ENCODE measurements around the gene TBC1D22A.

Gene TBC1D22A

GRCh38 chr22:47067911-47068625 lies 305.6 kb downstream of the TBC1D22A start:
- no peak for FAIRE-seq

DNA sequence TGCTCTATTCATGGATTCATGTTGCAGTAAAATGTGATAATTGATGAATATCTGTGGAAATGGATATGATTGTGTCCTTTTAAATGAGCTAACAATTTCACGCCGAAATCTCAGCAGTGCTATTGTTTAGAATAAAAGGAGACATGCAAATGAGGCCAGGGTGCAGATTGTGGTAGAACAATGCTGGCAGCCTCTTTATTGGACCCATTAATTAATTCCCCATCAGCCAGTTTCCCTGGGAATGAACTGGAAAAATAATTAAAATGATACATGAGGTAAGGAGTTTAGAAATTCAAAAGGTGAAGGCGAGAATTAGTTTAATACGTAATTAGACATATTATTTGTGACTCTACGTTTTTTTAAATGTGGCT lies 306.2 kb downstream of the TBC1D22A start:
- no peak for FAIRE-seq

GRCh38 chr22:47069270-47069669 lies 306.8 kb downstream of the TBC1D22A start:
- FAIRE-seq, result no peak

DNA sequence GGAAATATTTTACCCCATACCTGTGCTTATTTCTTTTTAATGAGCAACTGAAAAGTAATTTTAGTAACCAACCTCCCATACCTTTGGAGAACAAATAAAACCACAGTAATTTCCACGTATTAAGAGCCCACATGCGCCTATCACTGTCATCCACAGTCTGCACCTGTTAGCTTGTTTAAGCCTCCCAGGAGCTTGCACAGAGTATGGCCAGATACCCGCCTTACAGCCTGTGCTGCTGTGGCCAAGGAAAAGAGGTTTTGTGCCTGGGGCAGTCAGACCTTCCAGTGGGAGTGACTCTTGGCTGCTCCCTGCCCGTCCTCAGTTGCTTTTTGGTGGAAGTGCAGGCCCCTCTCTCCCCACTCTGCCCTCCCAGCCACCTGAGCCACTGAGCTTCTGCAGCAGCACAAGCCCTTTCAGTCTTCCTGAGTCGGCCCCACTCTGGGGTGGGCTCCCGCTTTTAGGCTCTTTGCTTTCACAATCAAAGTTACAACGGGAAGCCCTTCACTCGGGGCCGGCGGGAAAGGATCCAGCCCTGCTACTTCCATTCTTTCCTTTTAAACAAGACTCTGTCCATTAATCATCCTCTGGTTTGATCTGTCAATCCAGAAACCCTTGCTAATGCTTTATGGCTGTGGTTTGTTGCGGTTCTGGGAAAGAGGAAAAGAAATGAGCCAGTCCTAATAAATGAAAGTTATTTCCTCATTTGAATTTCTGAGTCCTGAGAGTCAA lies 308.8 kb downstream of the TBC1D22A start:
- no peak for FAIRE-seq

DNA sequence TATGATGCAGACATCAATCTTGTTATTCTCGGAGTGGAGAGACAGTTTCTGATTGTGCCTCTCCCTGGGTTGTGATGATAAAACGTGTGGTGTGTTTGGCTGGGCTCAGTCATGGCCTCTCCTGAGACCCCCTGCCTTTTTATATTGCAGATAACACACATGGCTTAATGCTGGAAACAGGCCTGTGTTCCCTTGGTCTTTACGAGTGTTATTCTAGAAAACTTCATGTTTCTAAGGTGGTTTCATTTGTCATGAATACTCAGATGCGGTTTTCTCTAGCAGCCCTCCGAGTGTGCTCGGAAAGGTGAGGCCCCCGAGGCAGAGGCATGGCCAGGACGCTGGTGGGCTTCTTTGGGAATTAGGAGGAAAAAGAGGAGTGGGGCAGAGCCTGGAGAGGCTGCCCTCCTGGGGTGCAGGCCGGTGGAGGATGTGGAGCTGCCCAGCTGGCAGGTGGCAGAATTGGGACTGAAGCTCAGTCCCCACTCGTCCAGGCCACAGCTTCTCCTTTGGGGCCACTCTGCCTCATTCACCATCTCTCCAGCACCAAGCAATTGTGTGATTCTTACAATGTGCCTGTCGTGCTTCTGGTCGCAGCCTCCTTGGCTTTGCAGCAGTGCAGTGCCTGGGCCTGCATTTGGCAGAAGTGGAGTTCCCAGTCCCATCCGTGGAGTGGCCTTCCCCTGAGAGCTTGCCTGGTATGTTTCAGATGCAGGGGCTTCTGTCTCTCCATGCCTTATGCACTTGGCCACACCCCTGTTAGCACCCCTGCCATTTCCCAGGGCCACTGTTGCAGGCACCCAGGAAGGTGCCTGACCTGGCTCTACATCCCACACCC lies 309.6 kb downstream of the TBC1D22A start:
- FAIRE-seq, result no peak

GRCh38 chr22:47072642-47072967 lies 310.2 kb downstream of the TBC1D22A start:
- FAIRE-seq, result no peak

DNA sequence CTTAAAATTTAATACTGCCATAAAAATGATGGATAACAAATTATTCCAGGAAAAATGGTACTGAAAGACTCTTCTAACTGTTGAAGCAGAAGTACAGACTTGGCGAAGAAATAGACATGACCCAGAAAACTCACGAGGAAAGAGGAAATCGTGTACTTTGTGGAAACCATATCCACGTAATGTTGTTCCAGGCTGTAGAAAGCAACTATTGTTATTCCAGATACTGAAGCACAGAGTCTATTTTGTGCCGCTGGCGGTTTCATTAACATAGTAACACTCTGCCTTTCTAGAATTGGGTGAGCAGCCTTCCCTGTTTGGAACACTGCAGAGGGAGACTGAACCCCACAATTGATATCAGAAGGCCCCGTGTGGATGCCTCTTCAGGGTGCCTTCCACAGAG lies 310.6 kb downstream of the TBC1D22A start:
- no peak for FAIRE-seq

DNA sequence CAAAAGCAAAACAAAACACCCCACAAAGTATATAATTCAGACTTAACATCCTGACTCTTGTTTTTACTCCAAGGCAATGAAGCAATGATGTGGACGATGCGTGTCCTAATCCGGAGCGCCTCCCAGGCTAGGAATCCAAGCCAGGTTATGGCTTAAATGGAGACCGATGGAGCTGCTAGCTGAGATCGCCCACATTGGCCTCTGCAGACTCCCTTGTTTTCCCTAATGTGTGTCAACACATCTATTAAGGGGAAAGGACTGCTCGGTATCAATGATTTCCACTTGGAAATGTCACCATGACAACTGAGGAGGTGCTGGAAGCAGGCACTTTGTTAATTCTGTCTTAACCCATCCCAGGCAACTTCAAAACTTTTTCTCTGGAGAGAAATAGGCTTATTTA lies 311.7 kb downstream of the TBC1D22A start:
- no peak for FAIRE-seq

GRCh38 chr22:47075568-47075967 lies 313.1 kb downstream of the TBC1D22A start:
- FAIRE-seq, result no peak

DNA sequence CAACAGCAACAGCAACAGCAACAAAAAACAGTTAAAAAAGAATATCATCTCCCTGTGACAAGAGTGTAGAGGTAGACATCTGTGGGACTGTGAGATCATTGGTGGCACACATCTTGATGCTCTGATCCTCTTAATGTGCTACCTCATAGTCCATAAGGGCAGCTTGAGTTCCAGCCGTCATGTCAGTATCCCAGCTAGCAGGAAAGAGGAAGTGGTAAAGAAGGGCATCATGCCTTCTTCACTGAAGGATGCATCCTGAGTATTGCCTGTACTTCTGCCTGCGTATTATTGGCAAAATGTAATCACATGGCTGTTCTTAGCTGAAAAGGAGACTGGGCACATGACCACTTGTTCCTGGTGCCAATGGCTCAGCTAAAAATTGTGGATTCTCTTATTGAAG lies 314.3 kb downstream of the TBC1D22A start:
- no peak for FAIRE-seq

DNA sequence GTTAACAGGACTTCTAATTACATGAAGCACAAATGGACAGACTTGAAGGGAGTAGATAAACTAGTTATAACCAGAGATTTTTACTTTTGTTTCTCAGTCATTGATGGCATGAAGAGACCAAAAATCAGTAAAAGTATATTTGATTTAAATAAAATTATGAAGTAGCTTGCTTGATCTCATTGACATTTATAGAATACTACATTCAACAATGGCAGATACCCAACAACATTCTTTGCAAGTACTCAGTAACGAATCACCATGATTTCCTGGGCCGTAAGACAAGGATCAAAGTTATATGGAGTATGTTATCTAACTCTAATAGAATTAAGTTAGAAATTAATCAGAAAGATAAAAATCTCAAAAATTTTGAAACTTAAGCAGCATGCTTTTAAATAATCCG lies 317.6 kb downstream of the TBC1D22A start:
- FAIRE-seq, result no peak

DNA sequence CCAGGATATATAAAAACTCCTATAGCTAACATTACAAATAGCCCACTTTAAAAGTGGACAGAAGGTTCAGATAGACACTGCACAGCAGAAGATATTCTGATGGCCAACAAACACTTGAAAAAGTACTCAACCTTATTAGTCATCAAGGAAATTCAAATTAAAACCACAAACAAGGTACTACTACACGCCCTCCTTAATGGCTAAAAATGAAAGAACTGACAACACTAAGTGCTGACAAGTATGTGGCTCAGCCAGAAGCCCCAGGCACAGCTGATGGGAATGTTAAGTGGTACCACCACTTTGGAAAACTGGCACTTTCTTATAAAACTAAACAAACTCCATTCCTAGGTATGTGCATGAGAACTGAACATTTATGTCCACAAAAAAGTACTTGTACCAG lies 320.1 kb downstream of the TBC1D22A start:
- no peak for FAIRE-seq

- no peak for FAIRE-seq
These were observed 321.0 kb downstream of the TBC1D22A start for GRCh38 chr22:47083379-47083986.

- no peak for FAIRE-seq
These were observed 321.8 kb downstream of the TBC1D22A start for GRCh38 chr22:47084226-47084625.

DNA sequence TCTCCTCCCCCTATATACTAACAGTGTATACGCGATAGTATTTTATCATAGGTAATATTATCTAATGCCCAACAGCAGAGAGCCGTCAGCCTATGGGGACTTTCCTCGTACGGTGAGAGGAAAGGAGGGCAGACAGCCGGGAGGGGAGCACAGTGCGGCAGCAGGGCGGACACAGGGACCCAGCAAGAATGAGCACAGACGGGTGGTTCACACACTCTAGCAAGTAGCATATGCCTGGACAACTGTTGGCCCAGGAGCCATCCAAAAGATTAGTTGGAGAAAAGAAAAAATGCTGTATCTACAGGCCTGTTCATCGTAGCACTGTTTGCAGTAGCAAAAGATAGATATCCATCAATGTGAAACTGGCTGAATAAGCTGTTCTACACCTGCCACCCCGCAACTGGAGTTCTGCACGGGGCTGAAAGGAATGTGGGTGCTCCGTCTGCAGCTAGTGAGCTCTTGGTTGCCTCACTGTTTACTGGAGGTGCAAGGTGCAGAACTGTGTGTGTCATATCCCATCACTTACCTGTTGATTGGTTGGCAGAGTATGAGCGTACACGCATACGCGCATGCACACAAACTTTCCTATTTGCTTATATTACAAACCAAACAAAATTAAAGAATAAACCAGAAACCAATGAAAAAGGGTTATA lies 324.3 kb downstream of the TBC1D22A start:
- FAIRE-seq, result no peak

DNA sequence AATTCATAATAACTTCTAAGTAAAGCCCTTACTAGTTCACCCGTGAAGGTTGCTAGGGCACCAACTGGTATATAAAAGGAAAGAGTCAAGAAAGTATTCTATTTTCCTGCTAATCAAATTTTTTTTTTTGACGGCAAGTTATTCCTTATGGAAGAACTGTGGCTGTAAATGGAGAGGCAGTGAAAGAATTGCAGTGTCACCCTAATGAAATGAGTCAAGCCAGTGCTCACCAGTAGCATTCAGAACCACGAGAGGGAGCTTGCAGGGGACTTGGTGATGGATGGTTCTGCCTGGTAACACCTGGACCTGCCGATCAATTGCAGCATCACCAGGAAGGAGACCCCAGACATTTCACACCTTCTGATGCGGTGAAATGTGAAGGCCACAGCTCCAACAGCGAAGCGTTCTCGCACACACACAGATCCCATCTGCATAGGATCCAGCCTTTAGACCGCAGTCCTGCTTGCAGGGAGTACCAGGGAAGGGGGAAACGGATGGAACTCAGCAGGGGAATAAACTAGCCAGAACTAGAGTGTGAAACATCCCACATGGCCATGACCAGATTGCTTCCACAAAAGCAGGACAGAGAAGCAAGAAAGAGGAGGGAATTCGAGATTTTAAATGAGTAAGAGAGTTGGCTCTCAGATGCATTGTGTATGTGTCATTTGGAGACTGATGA lies 326.2 kb downstream of the TBC1D22A start:
- FAIRE-seq, result no peak

GRCh38 chr22:47089374-47089773 lies 326.9 kb downstream of the TBC1D22A start:
- FAIRE-seq, result no peak

- FAIRE-seq, result no peak
These were observed 327.5 kb downstream of the TBC1D22A start for GRCh38 chr22:47089796-47090460.

DNA sequence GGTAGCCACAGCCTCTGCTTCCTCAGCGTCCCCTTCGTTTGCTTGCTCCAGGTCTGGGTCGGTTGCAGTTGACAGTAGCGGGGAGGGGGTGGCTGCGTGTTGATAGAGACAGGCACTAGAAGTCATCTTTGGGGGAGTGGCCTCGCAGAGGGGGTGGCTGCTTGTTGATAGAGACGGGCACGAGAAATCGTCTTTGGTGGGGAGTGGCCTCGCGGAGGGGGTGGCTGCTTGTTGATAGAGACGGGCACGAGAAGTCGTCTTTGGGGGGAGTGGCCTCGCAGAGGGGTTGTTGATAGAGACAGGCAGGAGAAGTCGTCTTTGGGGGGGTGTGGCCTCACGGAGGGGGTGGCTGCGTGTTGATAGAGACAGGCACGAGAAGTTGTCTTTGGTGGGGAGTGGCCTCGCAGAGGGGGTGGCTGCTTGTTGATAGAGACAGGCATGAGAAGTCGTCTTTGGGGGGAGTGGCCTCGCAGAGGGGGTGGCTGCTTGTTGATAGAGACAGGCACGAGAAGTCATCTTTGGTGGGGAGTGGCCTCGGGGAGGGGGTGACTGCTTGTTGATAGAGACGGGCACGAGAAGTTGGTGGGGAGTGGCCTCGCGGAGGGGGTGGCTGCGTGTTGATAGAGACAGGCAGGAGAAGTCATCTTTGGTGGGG lies 328.3 kb downstream of the TBC1D22A start:
- FAIRE-seq, result no peak

GRCh38 chr22:47091246-47091651 lies 328.8 kb downstream of the TBC1D22A start:
- no peak for FAIRE-seq

All from A204.1 (cell line).